ENCODE measurements around the gene PTPN4. TPM values are rescaled to one million over a fixed set of nuclear protein-coding genes. Genes with fewer than 3 reads are reported as not detected.

PTPN4 gene
- total and polyA plus RNA-seq, 2 of the 8 experiments (the other 6 are each of a cell fraction or from before 2014, with no cell fraction given): 28.5 to 105 TPM

- TF ChIP-seq JUN (IDR thresholded peaks at IDR 0.05; ENCODE audit: low read depth, low read length): no peak
- no peak for TF ChIP-seq CBX8 (IDR thresholded peaks at IDR 0.05; ENCODE audit: borderline replicate concordance, low read depth, low read length)
- no peak for TF ChIP-seq SIRT6 (IDR thresholded peaks at IDR 0.05; ENCODE audit: low read length)
- TF ChIP-seq TEAD4 (IDR thresholded peaks at IDR 0.05; ENCODE audit: low read depth, low read length): no peak
- TF ChIP-seq GTF2F1 (IDR thresholded peaks at IDR 0.05; ENCODE audit: borderline replicate concordance, low read depth, low read length): no peak
- TF ChIP-seq CEBPB (IDR thresholded peaks at IDR 0.05; ENCODE audit: low read depth, low read length): no peak
- no peak for TF ChIP-seq NRF1 (IDR thresholded peaks at IDR 0.05; ENCODE audit: low read depth, low read length)
- TF ChIP-seq SP1 (IDR thresholded peaks at IDR 0.05; ENCODE audit: low read depth, low read length): no peak
Measured at GRCh38 chr2:119745566-119745965, 14.2 kb upstream of the PTPN4 start (continued).

Measured in H1 (cell line).